ENCODE measurements around the gene NDUFA3.
A peak's percentile ranks its signal among the peaks of the same experiment; 100 is the strongest.

DNA sequence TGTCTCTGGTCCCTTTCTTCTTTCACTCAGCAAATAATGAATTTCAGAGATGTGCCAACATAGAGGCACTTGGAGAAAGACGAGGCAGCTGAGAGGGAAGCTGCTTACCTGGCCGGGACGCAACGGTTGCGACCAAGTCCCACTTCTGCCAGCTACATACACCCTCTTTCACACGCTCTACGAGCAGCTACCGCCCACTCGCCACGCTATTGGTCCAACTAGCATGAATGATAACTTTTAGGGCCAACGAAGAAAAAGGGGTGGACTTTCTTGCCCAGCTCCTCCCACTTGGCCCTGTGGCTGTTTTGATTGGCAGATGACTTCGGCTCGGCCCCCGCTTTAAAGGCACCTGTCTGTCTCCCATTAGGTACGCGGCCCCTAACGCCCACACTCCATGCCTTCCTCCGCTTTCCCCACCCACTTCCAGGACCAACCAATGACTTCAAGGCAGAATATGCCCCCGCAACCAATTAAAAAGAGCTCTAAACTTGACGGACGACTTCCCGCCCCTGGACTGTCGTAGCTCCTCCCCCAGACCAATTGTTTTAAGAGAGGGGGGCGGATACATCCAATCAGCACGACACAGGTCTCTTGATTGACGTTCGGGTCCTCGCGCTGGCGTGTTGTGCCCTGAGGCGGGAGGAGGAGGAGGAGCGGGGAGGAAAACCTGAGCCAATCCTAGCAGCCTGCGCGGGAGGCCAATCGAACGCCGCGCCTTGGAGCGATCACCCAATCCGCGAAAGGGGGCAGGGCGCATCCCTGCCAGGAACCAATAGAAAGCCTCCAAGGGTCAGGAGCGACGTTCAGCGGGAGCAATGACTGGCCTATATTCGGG lies 34.4 kb downstream of the NDUFA3 start:
- TF ChIP-seq POLR2AphosphoS5 (IDR thresholded peaks at IDR 0.05; ENCODE audit: low read depth, low read length) (peak; percentile 86), TCF7L2 (IDR thresholded peaks at IDR 0.05; ENCODE audit: low read depth, low read length) (peak; percentile 33; the same call in 1 of the 2 replicates), SIN3A (IDR thresholded peaks at IDR 0.05; ENCODE audit: borderline replicate concordance, insufficient read depth, low read depth, low read length) (0 out of 2 replicates have a peak, but pooled peaks have one; percentile 80)
- TF ChIP-seq, protein P1, sequence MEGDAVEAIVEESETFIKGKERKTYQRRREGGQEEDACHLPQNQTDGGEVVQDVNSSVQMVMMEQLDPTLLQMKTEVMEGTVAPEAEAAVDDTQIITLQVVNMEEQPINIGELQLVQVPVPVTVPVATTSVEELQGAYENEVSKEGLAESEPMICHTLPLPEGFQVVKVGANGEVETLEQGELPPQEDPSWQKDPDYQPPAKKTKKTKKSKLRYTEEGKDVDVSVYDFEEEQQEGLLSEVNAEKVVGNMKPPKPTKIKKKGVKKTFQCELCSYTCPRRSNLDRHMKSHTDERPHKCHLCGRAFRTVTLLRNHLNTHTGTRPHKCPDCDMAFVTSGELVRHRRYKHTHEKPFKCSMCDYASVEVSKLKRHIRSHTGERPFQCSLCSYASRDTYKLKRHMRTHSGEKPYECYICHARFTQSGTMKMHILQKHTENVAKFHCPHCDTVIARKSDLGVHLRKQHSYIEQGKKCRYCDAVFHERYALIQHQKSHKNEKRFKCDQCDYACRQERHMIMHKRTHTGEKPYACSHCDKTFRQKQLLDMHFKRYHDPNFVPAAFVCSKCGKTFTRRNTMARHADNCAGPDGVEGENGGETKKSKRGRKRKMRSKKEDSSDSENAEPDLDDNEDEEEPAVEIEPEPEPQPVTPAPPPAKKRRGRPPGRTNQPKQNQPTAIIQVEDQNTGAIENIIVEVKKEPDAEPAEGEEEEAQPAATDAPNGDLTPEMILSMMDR (IDR thresholded peaks at IDR 0.05) = no peak

All from Panc1 (cell line).